ENCODE data around the gene PTPRU. TPM values are rescaled to one million over a fixed set of nuclear protein-coding genes. Genes with fewer than 3 reads are reported as not detected.
A peak's percentile ranks its signal among the peaks of the same experiment; 100 is the strongest.

The PTPRU gene
- total RNA-seq, 1 experiment from 2014 or later, result 45.5 TPM

- H4K5ac ChIP-seq (ENCODE audit: insufficient read length, low read depth, low read length), result no peak overlapping the region
- H3K4me2 ChIP-seq (ENCODE audit: insufficient read depth, insufficient read length, low read length), result peak overlapping the region; percentile 59
- H3K27ac Mint-ChIP-seq, result peak overlapping the region; percentile 26 to 87 (median 75); a peak in 5 of 7 replicates
- no peaks in the 10 kb centered on the region for H3K27me3 Mint-ChIP-seq (ENCODE audit: low read depth)
- no peaks in the 10 kb centered on the region for H3K9me3 Mint-ChIP-seq
- H4K91ac ChIP-seq (ENCODE audit: insufficient read length, low read depth, low read length), result no peak overlapping the region
- no peak overlapping the region for H3K27ac ChIP-seq (ENCODE audit: insufficient read length, low read depth, low read length)
- H2BK15ac ChIP-seq (ENCODE audit: low read depth, low read length), result no peak overlapping the region
- no peak overlapping the region for H2BK5ac ChIP-seq (ENCODE audit: insufficient read length, low read length)
- no peak overlapping the region for H2BK12ac ChIP-seq (ENCODE audit: insufficient read length, low read depth, low read length)
- no peaks in the 10 kb centered on the region for H3K79me1 ChIP-seq (ENCODE audit: insufficient read depth, low read depth, low read length, poor library complexity, severe bottlenecking)
- H3K4me1 ChIP-seq (ENCODE audit: insufficient read depth, low read length), result no peaks in the 10 kb centered on the region; the same call in 1 of the 2 replicates
- no peaks in the 10 kb centered on the region for H3K79me2 ChIP-seq (ENCODE audit: insufficient read depth, low read length)
- H3K23me2 ChIP-seq (ENCODE audit: insufficient read length, low read depth, low read length, poor library complexity, severe bottlenecking), result no peaks in the 10 kb centered on the region
- H3K4ac ChIP-seq (ENCODE audit: low read depth, low read length), result no peak overlapping the region
- H4K8ac ChIP-seq (replicated peaks; ENCODE audit: insufficient read length, low read depth, low read length), result no peak overlapping the region
- peak overlapping the region; percentile 37 to 63 for H3K4me3 Mint-ChIP-seq
- TF ChIP-seq, protein P1, sequence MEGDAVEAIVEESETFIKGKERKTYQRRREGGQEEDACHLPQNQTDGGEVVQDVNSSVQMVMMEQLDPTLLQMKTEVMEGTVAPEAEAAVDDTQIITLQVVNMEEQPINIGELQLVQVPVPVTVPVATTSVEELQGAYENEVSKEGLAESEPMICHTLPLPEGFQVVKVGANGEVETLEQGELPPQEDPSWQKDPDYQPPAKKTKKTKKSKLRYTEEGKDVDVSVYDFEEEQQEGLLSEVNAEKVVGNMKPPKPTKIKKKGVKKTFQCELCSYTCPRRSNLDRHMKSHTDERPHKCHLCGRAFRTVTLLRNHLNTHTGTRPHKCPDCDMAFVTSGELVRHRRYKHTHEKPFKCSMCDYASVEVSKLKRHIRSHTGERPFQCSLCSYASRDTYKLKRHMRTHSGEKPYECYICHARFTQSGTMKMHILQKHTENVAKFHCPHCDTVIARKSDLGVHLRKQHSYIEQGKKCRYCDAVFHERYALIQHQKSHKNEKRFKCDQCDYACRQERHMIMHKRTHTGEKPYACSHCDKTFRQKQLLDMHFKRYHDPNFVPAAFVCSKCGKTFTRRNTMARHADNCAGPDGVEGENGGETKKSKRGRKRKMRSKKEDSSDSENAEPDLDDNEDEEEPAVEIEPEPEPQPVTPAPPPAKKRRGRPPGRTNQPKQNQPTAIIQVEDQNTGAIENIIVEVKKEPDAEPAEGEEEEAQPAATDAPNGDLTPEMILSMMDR (conservative IDR thresholded peaks at IDR 0.05), result no peak
- H2BK120ac ChIP-seq (ENCODE audit: low read depth, low read length, poor library complexity, severe bottlenecking), result no peak overlapping the region
- WGBS (ENCODE audit: extremely low coverage, insufficient read length, low lambda C conversion rate), result no CpG with 5 or more reads among the region's 19 CpGs
- no peak overlapping the region for H3K23ac ChIP-seq (ENCODE audit: insufficient read length, low read depth, low read length)
- no peaks in the 10 kb centered on the region for H3K27me3 ChIP-seq (ENCODE audit: insufficient read depth, low read length)
- H3K56ac ChIP-seq (ENCODE audit: insufficient read length, low read depth, low read length), result no peak overlapping the region
- H2BK20ac ChIP-seq (ENCODE audit: low read depth, low read length, poor library complexity, severe bottlenecking), result no peak overlapping the region
- peaks cover 2 to 19% (median 13%) of the 10 kb centered on the region in 3 experiments; a peak in 5 of 7 replicates for H3K36me3 Mint-ChIP-seq (ENCODE audit: insufficient read depth in 1 of 3, low read depth in 3 of 3)
- peak overlapping the region; percentile 41 for H3K18ac ChIP-seq (ENCODE audit: insufficient read length, low read depth, low read length)
- H3K9me3 ChIP-seq (ENCODE audit: control insufficient read depth, low read depth, low read length), result no peaks in the 10 kb centered on the region
- peak; percentile 99 for DNase-seq
- H3T11ph ChIP-seq (ENCODE audit: low read length), result no peak overlapping the region
- H3K14ac ChIP-seq (ENCODE audit: insufficient read depth, low read length), result peak overlapping the region; percentile 27; the same call in 1 of the 2 replicates
- no peak overlapping the region for H2AFZ ChIP-seq (ENCODE audit: low read length)
- H3K4me1 Mint-ChIP-seq, result peaks cover 13 to 18% of the 10 kb centered on the region in 2 experiments
- no peak overlapping the region for H3K9ac ChIP-seq (ENCODE audit: extremely low read depth, insufficient read length, low read length)
- no peaks in the 10 kb centered on the region for H4K20me1 ChIP-seq (ENCODE audit: control insufficient read depth, insufficient read depth, insufficient read length)
- no peak overlapping the region for H2AK5ac ChIP-seq (ENCODE audit: insufficient read length, low read length)
These were observed 88.5 kb downstream of the PTPRU start for GRCh38 chr1:29324771-29325351.

All from H9 (cell line).